IgD-negative memory B cell (primary cell): ENCODE measurements around the gene ATP2B2. TPM values are rescaled to one million over a fixed set of nuclear protein-coding genes. Genes with fewer than 3 reads are reported as not detected.
A peak's percentile ranks its signal among the peaks of the same experiment; 100 is the strongest.

Source experiments
- H3K27ac Mint-ChIP-seq, 3 donors: one replicate each; pipeline ENCODE4 v1.8.0; 2020 to 2022; ENCODE audit warnings: mild to moderate bottlenecking in 3 of 3, mixed read lengths in 3 of 3, moderate library complexity in 1 of 3
- H3K27me3 Mint-ChIP-seq: one replicate; pipeline ENCODE4 v1.8.0; 2021; ENCODE audit warnings: mixed read lengths
- H3K36me3 Mint-ChIP-seq: one replicate; pipeline ENCODE4 v1.8.0; 2020; ENCODE audit warnings: mild to moderate bottlenecking, mixed read lengths
- H3K4me1 Mint-ChIP-seq, 3 donors: one replicate each; pipeline ENCODE4 v1.8.0; 2020 to 2022; ENCODE audit warnings: mixed read lengths in 3 of 3, mild to moderate bottlenecking in 1 of 3
- H3K4me3 Mint-ChIP-seq, 4 donors: one replicate each; pipeline ENCODE4 v1.8.0; 2020 to 2022; ENCODE audit warnings: mild to moderate bottlenecking in 4 of 4, mixed read lengths in 4 of 4, moderate library complexity in 3 of 4
- H3K9me3 Mint-ChIP-seq, 3 donors: one replicate each; pipeline ENCODE4 v1.8.0; 2020 to 2021; ENCODE audit warnings: mixed read lengths in 3 of 3, mild to moderate bottlenecking in 1 of 3
- polyA plus RNA-seq: library from polyadenylated mRNA; unstranded; fragments of 300-500 nt; fragmentation: Illumina TruSeq; gene quantifications from one replicate; pipeline ENCODE4 v1.2.3, GENCODE V29; 2021

ATP2B2 gene
- polyA plus RNA-seq, 1 donor from 2014 or later: not detected

DNA sequence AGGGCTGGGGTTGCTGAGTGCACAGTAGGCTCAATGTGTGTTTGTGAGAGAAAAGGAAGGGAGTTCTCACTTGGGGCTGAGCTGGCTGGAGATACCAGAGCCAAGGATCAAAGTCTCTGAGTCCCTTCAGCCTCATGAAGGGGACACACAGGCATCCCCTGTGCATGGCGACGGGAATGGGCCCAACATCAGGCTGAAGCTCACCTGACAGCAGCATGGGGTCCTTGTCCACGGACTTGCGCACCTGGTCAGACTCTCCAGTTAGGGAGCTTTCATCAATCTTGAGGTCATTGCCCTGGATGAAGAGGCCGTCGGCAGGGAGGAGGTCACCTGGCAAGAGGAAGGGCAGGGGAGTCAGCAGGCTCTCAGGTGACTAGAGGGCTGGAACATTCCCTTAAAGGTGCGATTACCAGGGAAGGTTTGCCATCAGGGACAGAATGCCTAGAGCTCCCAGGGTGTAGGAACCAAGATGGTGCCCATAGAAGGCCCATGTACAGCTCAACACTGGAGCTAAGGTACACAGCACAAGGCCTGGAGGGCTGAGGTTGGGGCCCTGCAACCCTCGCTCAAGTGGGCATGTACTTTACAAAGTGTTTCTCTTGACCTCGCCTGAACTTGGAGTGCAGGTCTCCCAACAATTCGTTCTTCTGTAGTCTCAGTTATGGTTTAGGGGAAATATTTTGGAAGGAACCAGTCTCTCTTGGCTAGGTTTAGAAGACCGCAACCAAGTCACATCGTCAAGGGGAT lies 104.5 kb downstream of the ATP2B2 start:
- H3K9me3 Mint-ChIP-seq: no peaks in the 10 kb centered on the region
- H3K27ac Mint-ChIP-seq: no peak overlapping the region
- peaks cover 2% of the 10 kb centered on the region for H3K36me3 Mint-ChIP-seq
- no peaks in the 10 kb centered on the region for H3K27me3 Mint-ChIP-seq
- no peak overlapping the region for H3K4me3 Mint-ChIP-seq
- H3K4me1 Mint-ChIP-seq: peaks cover 21 to 24% (median 24%) of the 10 kb centered on the region in 3 donors

DNA sequence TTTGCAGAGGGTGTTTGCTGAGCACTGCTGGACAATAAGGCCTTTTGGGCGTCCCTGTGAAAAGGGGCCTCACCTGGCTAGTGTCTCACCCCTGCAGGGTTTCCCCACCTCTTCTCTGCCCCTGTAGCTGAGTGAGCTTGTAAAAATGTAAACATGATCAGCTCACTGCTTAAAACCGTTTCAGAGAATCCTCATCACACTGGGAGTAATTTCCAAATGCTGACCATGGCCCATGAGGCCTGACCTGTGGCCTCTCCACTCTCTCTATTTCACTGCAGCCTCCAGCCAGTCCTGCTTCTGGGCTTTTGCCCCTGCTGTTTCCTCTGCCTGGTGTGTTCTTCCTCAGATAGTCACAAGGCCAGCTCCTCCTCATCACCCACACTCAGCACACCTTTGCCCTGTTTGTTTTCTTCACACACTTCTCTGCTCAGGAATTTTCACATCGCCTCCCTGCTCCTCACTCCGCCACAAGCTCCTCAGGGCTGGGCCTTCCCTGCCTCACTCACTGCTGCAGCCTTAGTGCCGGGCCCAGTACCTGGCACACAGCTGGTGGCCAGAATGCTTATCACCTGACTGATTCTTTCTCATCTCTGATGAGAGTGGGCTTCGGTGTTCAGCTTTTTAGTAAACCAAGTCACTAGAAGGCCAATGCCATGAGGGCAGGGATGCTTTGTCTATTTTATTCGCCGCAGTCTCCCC lies 105.2 kb downstream of the ATP2B2 start:
- Mint-ChIP-seq H3K36me3 (peaks cover 2% of the 10 kb centered on the region), H3K4me1 (peaks cover 28 to 31% (median 31%) of the 10 kb centered on the region in 3 donors), H3K9me3 (no peaks in the 10 kb centered on the region), H3K27me3 (no peaks in the 10 kb centered on the region), H3K4me3 (no peak overlapping the region), H3K27ac (peak overlapping the region in 1 of 3 donors; percentile 80)

DNA sequence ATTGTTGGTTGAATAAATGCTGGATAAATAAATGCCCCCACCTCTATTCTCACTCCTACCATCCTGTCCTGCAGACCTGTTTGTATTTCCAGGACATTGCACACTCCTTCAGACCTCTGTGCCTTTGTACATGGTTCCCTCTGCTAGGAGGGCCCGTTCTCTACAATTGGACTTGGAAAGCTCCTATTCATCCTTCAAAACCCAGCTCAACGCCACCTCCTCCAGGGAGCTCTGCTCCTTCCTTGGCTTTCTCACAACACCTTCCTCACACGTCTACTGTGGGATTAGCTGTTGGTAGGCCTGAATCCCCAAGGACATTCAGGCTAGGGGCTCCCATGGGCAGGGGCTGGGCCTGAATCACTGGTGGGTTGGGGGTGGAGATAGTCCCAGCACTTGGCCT lies 105.8 kb downstream of the ATP2B2 start:
- Mint-ChIP-seq H3K27ac (no peak overlapping the region), H3K4me1 (peaks cover 31 to 35% (median 35%) of the 10 kb centered on the region in 3 donors), H3K36me3 (peaks cover 2% of the 10 kb centered on the region), H3K4me3 (no peak overlapping the region), H3K9me3 (no peaks in the 10 kb centered on the region), H3K27me3 (no peaks in the 10 kb centered on the region)

DNA sequence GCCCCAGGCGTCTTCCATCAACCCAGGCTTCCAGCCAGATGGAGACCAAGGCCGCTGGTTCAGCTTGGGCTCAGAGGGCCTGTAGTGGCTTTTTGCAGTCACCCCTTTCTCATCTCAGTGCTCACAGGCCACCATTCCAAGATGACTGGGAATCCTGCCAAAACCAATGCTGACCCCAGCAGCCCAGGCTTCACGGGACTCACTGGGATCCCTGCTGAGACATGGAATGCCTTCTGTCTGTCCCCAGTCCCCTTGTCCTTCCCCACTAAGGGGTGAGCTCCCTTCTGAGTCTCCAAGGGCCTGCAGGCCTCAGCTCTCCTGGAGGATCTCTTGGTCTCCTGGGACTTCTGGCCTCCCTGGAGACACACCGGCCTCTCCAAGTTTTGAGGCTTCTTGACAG lies 107.0 kb downstream of the ATP2B2 start:
- Mint-ChIP-seq H3K36me3 (peaks cover 2% of the 10 kb centered on the region), H3K4me3 (no peak overlapping the region), H3K27me3 (no peaks in the 10 kb centered on the region), H3K9me3 (no peaks in the 10 kb centered on the region), H3K4me1 (peaks cover 32 to 42% (median 36%) of the 10 kb centered on the region in 3 donors), H3K27ac (no peak overlapping the region)

DNA sequence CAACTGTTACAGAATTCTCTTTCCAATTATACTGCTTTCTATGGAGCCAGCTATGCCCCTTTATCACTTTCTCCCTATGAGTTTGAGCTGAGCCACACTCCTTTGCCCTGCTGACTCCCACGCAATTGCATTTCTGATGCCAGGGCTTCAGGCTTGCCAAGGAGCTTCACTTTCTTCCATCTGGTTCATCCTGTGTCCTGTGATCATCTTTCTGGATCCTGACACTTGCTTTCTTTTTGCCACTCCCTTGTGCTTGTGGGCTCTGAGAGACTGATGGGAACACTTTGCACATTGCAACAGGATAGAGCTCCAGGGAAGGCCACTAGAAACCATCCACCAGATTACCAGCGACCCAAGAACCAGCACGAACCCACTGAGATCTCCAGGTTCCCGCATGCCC lies 107.5 kb downstream of the ATP2B2 start:
- Mint-ChIP-seq H3K4me1 (peaks cover 37 to 46% (median 40%) of the 10 kb centered on the region in 3 donors), H3K27ac (no peak overlapping the region), H3K36me3 (peaks cover 2% of the 10 kb centered on the region), H3K27me3 (no peaks in the 10 kb centered on the region), H3K9me3 (no peaks in the 10 kb centered on the region), H3K4me3 (no peak overlapping the region)

DNA sequence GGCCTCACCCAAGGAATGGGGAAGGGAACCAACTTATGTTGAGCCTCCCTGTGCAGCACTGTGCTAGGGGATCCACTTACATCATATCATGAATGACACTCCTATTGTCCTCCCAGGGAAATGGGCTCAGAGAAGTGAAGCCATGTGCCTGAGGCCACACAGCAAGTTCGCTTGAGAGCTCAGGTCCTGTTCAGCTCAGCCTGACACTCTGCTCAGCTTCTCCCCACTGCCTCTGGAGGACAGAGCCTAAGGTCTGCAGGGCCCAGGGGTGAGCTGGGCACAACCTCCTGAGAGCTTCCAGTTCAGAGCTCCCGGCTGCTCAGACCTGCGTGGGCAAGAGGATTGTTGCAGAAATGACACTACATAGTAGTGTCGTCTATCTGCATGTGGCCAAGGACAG lies 108.5 kb downstream of the ATP2B2 start:
- no peak overlapping the region for H3K4me3 Mint-ChIP-seq
- H3K36me3 Mint-ChIP-seq: peaks cover 2% of the 10 kb centered on the region
- H3K9me3 Mint-ChIP-seq: no peaks in the 10 kb centered on the region
- H3K4me1 Mint-ChIP-seq: peaks cover 41 to 53% (median 44%) of the 10 kb centered on the region in 3 donors
- H3K27ac Mint-ChIP-seq: peak overlapping the region in 1 of 3 donors; percentile 74
- H3K27me3 Mint-ChIP-seq: no peaks in the 10 kb centered on the region

DNA sequence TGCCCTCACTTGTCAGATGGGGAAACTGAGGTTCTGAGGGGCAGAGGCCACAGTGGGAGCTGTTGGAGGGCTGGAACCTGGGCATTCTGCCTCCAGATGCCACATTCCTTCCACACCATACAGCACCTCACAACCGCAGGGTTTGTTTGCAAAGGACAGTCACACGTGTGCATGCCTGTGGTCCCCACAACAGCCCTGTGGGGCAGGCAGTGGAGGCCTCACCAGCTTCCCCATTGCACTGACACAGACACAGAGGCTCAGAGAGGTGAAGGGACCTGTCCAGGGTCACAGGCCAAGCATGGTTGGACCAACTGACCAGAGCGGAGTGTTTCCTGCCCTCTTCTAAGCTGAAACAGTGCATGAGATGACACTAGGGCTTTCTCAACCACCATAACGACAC lies 109.3 kb downstream of the ATP2B2 start:
- peak overlapping the region in 3 of 4 donors; percentile 50 to 89 (median 85) for H3K4me3 Mint-ChIP-seq
- H3K27ac Mint-ChIP-seq: peak overlapping the region; percentile 13 to 74 (median 63)
- no peaks in the 10 kb centered on the region for H3K27me3 Mint-ChIP-seq
- peaks cover 46 to 61% (median 46%) of the 10 kb centered on the region in 3 donors for H3K4me1 Mint-ChIP-seq
- H3K9me3 Mint-ChIP-seq: no peaks in the 10 kb centered on the region
- peaks cover 2% of the 10 kb centered on the region for H3K36me3 Mint-ChIP-seq

DNA sequence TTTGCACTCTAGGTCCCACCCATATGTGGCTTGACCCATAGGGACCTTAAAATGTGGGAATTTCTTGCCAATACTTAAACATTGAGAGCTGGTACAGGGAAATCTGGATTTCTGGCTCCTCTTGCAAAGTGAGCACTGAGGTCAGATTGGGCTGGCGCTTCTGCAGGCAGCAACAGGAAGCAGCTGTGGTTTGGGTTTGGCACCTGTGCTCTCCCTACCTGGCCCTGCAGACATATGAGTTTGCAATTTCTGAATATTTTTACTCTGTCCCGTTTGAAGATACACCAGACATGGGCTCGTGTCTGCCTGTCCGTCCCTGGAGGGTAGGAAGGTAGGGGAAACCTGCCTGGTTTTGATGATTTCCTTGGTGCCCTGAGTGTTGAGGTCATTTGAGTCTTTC lies 109.7 kb downstream of the ATP2B2 start:
- H3K9me3 Mint-ChIP-seq: no peaks in the 10 kb centered on the region
- H3K36me3 Mint-ChIP-seq: peaks cover 2% of the 10 kb centered on the region
- H3K27ac Mint-ChIP-seq: peak overlapping the region; percentile 13 to 74 (median 63)
- H3K27me3 Mint-ChIP-seq: no peaks in the 10 kb centered on the region
- H3K4me3 Mint-ChIP-seq: peak overlapping the region in 3 of 4 donors; percentile 50 to 89 (median 85)
- H3K4me1 Mint-ChIP-seq: peaks cover 46 to 65% (median 51%) of the 10 kb centered on the region in 3 donors

DNA sequence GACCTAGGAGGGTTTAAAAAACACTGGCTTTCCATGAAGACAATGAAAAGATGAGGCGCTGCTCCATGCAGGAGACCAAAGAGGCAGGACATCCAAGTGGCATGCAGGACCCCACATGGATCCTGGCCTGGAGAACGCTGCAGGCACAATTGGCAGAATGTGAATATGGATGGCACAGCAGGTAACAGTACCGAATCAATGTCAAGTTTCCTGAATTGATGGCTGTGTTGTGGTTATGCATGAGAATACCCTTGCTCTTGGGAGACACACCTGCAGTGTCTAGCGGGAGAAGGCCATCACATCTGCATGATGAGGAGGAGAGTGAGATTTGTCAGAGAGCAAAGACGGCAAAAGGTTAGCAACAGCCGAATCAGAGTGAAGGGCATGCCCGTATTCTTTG lies 110.2 kb downstream of the ATP2B2 start:
- Mint-ChIP-seq H3K9me3 (no peaks in the 10 kb centered on the region), H3K4me1 (peaks cover 48 to 67% (median 54%) of the 10 kb centered on the region in 3 donors), H3K36me3 (no peaks in the 10 kb centered on the region), H3K27me3 (no peaks in the 10 kb centered on the region), H3K27ac (peak overlapping the region; percentile 13 to 74 (median 53)), H3K4me3 (peak overlapping the region in 3 of 4 donors; percentile 50 to 89 (median 85))

DNA sequence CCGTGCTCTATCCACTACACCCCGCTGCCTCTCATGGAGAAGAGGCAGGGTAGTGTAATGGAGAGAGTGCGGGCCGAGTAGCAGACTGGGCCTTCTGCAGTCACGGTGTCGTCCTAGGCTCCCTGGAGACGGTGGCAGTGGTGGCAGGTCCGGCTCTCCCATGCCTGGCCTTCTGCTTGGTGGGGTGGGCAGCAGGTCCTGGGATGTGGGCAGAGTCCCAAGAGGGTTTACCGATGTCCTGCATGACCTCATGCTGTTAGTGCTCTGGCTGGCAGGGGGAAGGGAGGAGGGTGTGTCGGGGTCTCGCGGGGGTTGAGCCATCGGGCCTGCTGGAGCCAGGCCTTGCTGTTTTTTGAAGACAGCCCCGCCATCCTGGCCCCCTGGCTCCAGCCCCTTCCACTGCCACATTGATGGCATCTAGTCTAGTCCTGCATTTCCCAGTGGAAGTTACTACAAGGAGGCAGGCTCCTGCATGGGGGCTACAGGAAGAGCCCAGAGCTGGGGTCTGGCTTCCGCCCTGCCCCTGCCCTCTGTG lies 110.8 kb downstream of the ATP2B2 start:
- Mint-ChIP-seq H3K27me3 (no peaks in the 10 kb centered on the region), H3K36me3 (no peaks in the 10 kb centered on the region), H3K27ac (peak overlapping the region in 2 of 3 donors; percentile 53 to 74), H3K4me3 (peak overlapping the region in 1 of 4 donors; percentile 28), H3K9me3 (no peaks in the 10 kb centered on the region), H3K4me1 (peaks cover 52 to 70% (median 58%) of the 10 kb centered on the region in 3 donors)

DNA sequence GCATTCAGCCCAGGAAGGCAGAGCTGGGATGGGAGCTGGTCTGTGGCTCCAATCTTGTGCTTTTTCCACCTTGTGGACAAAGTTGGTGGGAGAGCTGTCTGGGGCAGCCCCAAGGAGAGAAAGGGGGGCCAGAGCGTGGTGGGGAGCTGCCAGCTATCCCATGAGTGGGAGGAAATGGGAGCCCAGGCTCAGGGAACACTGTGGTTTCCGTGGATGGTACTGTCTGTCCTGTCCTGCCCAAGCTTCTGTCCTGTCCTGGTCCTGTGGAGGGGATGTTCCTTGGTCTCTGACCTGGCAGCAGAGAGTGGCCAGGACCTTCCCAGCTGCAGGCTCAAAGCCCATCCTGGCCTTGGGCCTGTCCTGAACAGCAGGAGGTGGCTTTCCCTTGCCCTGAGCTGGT lies 111.9 kb downstream of the ATP2B2 start:
- no peaks in the 10 kb centered on the region for H3K27me3 Mint-ChIP-seq
- peaks cover 54 to 80% (median 65%) of the 10 kb centered on the region in 3 donors for H3K4me1 Mint-ChIP-seq
- peak overlapping the region; percentile 30 to 72 (median 69) for H3K27ac Mint-ChIP-seq

DNA sequence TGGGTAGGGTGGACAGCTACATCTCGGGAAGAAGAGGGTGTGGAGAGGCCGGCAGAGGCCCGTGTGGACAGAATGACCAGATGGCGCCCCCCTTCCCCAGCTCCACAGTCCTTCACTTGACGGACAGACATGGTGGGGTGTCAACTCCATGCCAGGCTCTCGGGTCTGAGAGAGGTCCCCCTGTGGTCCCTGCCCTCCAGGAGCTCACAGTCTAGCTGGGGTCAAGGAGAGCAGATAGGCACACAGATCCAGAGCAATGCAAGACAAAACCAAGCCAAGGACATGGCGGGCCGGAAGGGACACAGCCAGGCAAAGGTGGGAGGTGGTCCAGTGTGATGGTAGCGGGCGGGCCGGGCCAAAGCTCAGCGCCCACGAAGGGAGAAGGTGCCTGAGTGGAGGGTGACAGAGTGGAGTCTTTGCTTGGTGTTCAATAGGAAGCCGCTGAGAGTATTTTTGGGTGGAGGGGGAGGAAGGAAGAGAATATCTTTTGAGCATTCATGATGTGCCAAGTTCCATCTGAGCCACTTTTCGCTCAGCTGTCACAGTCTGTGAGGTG lies 112.4 kb downstream of the ATP2B2 start:
- peak overlapping the region; percentile 24 to 96 (median 69) for H3K27ac Mint-ChIP-seq
- peaks cover 2% of the 10 kb centered on the region for H3K36me3 Mint-ChIP-seq
- no peaks in the 10 kb centered on the region for H3K27me3 Mint-ChIP-seq
- peak overlapping the region in 1 of 4 donors; percentile 23 for H3K4me3 Mint-ChIP-seq
- peaks cover 57 to 82% (median 68%) of the 10 kb centered on the region in 3 donors for H3K4me1 Mint-ChIP-seq
- no peaks in the 10 kb centered on the region for H3K9me3 Mint-ChIP-seq

More for the DNA sequence above, 111.9 kb downstream of the ATP2B2 start:
- H3K9me3 Mint-ChIP-seq: no peaks in the 10 kb centered on the region
- H3K4me3 Mint-ChIP-seq: peak overlapping the region in 1 of 4 donors; percentile 85
- peaks cover under 1% of the 10 kb centered on the region for H3K36me3 Mint-ChIP-seq

DNA sequence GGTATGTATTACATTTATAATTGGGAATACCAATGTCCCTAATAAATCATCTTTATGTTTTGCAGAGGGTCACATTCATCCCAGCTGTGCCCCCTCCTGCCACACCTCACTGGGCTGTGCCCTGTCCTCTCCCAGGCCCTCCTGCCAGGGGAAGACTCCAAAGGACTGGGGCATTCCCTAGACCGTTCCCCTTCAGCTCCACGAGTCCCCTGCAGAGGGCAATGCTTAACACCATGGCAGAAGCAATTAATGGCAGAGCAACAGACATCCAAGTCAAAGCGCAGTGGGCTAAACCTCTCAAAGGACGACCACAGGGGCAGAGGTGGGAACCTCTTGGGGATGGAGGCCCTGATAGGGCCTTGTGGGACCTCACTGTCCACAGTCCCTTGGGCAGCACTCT lies 113.1 kb downstream of the ATP2B2 start:
- H3K4me1 Mint-ChIP-seq: peaks cover 57 to 82% (median 69%) of the 10 kb centered on the region in 3 donors
- H3K9me3 Mint-ChIP-seq: no peaks in the 10 kb centered on the region
- peaks cover 2% of the 10 kb centered on the region for H3K36me3 Mint-ChIP-seq

DNA sequence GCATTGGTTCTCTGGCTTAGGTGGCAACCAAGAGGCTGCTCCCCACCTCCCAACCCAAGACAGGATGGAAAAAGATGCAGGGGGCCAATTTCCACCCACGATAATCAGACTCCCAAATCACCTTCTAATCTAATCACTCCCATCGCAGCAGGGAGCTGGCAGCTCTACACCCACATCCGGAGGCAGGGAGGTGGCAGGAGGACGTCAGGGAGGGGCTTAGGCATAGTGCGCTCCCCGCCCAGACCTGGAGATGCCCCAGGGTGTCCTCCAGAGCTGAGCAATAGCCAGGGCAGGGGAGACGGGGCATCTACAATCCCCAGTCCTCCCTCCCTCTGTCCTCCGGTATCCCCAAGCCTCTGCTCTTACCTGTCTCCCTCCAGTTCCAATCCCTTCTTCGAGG lies 114.0 kb downstream of the ATP2B2 start:
- Mint-ChIP-seq H3K36me3 (peaks cover 2% of the 10 kb centered on the region), H3K27me3 (no peaks in the 10 kb centered on the region), H3K9me3 (no peaks in the 10 kb centered on the region), H3K4me3 (peak overlapping the region in 3 of 4 donors; percentile 22 to 77 (median 65)), H3K4me1 (peaks cover 51 to 77% (median 70%) of the 10 kb centered on the region in 3 donors), H3K27ac (peak overlapping the region; percentile 27 to 96 (median 85))

More for the DNA sequence above, 113.1 kb downstream of the ATP2B2 start:
- peak overlapping the region; percentile 24 to 96 (median 27) for H3K27ac Mint-ChIP-seq
- H3K4me3 Mint-ChIP-seq: peak overlapping the region in 2 of 4 donors; percentile 65 to 68
- H3K27me3 Mint-ChIP-seq: no peaks in the 10 kb centered on the region
